Peyer's patch (tissue), 4 donors: ENCODE results near the gene MAPK6. TPM values are rescaled to one million over a fixed set of nuclear protein-coding genes. Genes with fewer than 3 reads are reported as not detected.

Experiments
- DNase-seq, 3 donors: peaks; one replicate each; pipeline ENCODE4 v3.0.0-alpha.2; 2017 to 2019
- H3K27ac ChIP-seq, 4 donors: fragments of 200-600 bp; sonication (generic); one replicate each; pipeline ENCODE4 v1.5.1; 2016 to 2019
- H3K27me3 ChIP-seq, 2 donors: fragments of 200-600 bp; sonication (generic); one replicate each; pipeline ENCODE4 v1.5.1; 2019
- H3K36me3 ChIP-seq, 3 donors: fragments of 200-600 bp; sonication (generic); one replicate each; pipeline ENCODE4 v1.5.1; 2016 to 2019
- H3K4me1 ChIP-seq, 4 donors: fragments of 200-600 bp; sonication (generic); one replicate each; pipeline ENCODE4 v1.5.1; 2016 to 2019
- H3K4me3 ChIP-seq, 4 donors: fragments of 200-600 bp; sonication (generic); 1 replicate in 3 of 4; 2 replicates in 1 of 4; pipeline ENCODE4 v1.5.1; 2016 to 2019; ENCODE audit warnings: mild to moderate bottlenecking in 1 of 4
- H3K9me3 ChIP-seq, 4 donors: fragments of 200-600 bp; sonication (generic); one replicate each; pipeline ENCODE4 v1.5.1; 2016 to 2019; ENCODE audit warnings: mild to moderate bottlenecking in 1 of 4
- POLR2A ChIP-seq, 2 donors: fragments of 450-650 bp; IDR thresholded peaks; one replicate each; pipeline ENCODE4 v1.5.1; 2017; ENCODE audit warnings: antibody characterized with exemption in 2 of 2, mild to moderate bottlenecking in 2 of 2, moderate library complexity in 2 of 2
- total RNA-seq, 4 donors: library from RNA; depleted of rRNA; stranded (reverse); fragments of >200 nt; gene quantifications; one replicate each; pipeline ENCODE4 v1.1.0, GENCODE V29; 2016
- TF ChIP-seq, protein P1 (sequence below), 6 experiments: fragments of 450-650 bp in 4 of 6; fragments of 200-600 bp in 2 of 6; sonication (generic) in 1 of 6; IDR thresholded peaks; one replicate each; pipeline ENCODE4 v1.5.1; 2017 to 2019; ENCODE audit warnings: antibody characterized with exemption in 6 of 6, mild to moderate bottlenecking in 3 of 6, moderate library complexity in 1 of 6

The MAPK6 gene
- total RNA-seq, 4 donors from 2014 or later = 41.3 to 112 (median 72.3) TPM

DNA sequence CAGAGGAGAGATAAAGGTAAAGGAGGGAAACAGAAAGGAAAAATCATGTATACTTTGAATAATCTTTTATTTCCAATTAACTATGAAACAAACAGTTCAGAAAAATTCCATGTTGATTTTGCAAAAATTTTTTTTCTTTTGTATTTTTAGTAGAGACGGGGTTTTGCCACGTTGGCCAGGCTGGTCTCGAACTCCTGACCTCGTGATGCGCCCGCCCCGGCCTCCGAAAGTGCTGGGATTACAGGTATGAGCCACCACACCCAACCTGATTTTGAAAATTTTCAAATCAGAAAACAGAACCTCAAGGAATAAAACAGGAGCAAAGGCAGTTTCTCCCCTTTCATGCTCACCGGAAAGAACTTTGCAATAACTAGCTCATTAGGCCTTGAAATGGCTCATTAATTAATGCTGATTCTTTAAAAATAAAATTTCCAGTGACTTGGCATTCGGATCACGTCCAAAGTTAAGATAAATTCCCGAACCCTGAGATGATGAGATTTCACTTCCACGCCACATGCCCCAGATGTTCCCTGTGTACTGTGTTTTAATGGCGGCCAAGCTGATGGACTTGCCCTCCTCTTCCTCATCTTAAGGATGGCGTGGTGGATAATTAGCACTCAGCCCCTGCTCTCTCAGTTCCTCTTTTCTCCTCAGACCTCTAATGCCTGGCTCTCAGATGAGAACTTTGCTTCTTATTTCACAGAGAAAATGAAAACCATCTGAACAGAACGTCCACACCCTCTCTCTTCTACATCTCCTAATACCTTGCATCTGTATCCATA, 82.7 kb downstream of the MAPK6 start:
- TF ChIP-seq, protein P1, sequence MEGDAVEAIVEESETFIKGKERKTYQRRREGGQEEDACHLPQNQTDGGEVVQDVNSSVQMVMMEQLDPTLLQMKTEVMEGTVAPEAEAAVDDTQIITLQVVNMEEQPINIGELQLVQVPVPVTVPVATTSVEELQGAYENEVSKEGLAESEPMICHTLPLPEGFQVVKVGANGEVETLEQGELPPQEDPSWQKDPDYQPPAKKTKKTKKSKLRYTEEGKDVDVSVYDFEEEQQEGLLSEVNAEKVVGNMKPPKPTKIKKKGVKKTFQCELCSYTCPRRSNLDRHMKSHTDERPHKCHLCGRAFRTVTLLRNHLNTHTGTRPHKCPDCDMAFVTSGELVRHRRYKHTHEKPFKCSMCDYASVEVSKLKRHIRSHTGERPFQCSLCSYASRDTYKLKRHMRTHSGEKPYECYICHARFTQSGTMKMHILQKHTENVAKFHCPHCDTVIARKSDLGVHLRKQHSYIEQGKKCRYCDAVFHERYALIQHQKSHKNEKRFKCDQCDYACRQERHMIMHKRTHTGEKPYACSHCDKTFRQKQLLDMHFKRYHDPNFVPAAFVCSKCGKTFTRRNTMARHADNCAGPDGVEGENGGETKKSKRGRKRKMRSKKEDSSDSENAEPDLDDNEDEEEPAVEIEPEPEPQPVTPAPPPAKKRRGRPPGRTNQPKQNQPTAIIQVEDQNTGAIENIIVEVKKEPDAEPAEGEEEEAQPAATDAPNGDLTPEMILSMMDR (IDR thresholded peaks at IDR 0.05) = no peak
- no peak for TF ChIP-seq POLR2A (IDR thresholded peaks at IDR 0.05)
- DNase-seq = no peak
- Histone ChIP-seq H3K27me3 (no peaks in the 10 kb centered on the region), H3K9me3 (no peaks in the 10 kb centered on the region), H3K36me3 (no peaks in the 10 kb centered on the region), H3K27ac (no peak overlapping the region), H3K4me1 (no peaks in the 10 kb centered on the region), H3K4me3 (no peak overlapping the region)

DNA sequence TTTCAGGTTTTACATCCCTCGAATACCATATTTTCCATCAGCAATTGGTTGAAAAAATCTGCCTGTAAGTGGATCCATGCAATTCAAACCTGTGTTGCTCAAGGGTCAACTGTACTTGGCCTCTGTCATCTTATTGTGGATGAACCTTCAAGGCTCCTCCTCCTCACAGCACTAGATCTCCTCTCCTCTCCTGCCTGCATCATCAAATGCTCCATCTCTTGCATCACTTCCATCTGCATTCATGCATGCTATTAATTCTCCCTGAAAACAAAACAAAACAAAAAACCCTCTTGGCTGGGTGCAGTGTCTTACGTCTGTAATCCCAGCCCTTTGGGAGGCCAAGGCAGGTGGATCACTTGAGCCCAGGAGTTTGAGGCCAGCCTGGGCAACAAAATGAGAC, 83.4 kb downstream of the MAPK6 start:
- no peak for DNase-seq
- H3K27ac ChIP-seq = no peak overlapping the region
- no peaks in the 10 kb centered on the region for H3K9me3 ChIP-seq
- H3K4me3 ChIP-seq = no peak overlapping the region
- H3K27me3 ChIP-seq = no peaks in the 10 kb centered on the region
- H3K4me1 ChIP-seq = no peaks in the 10 kb centered on the region
- TF ChIP-seq, protein P1 (IDR thresholded peaks at IDR 0.05) = no peak
- no peaks in the 10 kb centered on the region for H3K36me3 ChIP-seq

DNA sequence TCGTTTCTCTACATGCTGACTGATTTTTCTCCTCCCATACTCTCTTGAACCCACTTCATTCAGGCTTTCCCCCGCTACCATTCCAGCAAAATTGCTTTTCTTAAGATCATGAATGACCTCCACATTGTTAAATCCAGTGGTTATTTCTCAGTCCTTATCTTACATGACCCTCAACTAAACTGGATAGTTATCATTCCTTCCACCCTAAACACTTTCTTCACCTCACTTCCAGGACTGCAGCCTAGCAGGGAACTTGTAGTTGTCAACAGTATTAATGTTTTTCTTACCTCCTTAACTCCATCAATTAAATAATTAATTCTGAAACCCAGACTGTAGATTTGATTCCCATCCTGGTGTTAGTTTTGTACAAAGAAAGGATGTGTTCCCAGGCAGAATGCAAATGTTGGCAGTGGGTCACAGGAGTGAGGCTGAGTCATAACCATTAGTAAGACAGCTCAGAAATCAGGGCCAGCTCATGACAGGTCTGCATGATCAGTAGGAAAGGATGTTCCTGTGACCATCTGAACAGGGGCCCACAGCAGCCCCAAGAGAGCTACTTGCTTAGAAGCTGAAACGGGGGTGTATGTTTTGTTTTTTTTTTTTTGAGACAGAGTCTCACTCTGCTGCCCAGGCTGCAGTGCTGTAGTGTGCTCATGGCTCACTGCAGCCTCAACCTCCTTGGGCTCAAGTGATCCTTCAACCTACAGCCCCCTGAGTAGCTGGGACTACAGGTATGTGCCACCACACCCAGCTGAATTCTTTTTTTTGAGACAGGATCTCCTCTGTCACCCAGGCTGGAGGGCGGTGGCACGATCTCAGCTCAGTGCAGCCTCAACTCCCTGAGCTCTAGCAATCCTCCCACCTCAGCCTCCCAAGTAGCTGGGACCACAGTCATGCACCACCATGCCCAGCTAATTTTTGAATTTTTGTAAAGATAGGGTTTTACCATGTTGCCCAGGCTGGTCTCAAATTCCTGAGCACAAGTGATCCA, 84.5 kb downstream of the MAPK6 start:
- H3K9me3 ChIP-seq = no peaks in the 10 kb centered on the region
- DNase-seq = peak in 2 of 3 donors; percentile 43 to 75
- no peaks in the 10 kb centered on the region for H3K4me1 ChIP-seq
- no peaks in the 10 kb centered on the region for H3K36me3 ChIP-seq
- H3K4me3 ChIP-seq = no peak overlapping the region
- no peak overlapping the region for H3K27ac ChIP-seq
- no peak for TF ChIP-seq POLR2A (IDR thresholded peaks at IDR 0.05)
- TF ChIP-seq, protein P1 (IDR thresholded peaks at IDR 0.05) = no peak
- no peaks in the 10 kb centered on the region for H3K27me3 ChIP-seq

DNA sequence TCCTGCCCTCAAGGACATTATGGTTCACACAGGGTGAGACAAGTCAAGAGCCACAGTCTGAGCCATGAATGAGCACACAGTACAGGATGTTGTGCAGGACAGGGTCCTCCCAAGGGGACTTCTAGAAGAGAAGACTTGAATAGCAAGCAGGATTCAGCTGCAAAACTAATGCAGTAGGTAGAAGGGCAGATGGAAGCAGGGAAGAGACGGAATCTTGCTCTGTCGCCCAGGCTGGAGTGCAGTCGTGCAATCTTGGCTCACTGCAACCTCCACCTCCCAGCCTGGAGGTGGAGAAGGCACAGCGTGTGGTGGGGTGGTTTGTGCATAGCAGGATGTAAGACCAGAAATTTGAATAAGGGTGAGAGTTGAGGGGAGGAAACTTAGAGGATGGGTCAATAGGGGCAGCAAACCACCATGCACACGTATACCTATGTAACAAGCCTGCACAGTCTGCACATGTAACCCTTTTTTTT, 85.5 kb downstream of the MAPK6 start:
- H3K9me3 ChIP-seq = no peaks in the 10 kb centered on the region
- no peaks in the 10 kb centered on the region for H3K36me3 ChIP-seq
- DNase-seq = peak in 1 of 3 donors; percentile 42
- TF ChIP-seq, protein P1 (IDR thresholded peaks at IDR 0.05) = no peak
- no peak overlapping the region for H3K4me3 ChIP-seq
- H3K4me1 ChIP-seq = no peaks in the 10 kb centered on the region
- H3K27ac ChIP-seq = no peak overlapping the region
- H3K27me3 ChIP-seq = no peaks in the 10 kb centered on the region

DNA sequence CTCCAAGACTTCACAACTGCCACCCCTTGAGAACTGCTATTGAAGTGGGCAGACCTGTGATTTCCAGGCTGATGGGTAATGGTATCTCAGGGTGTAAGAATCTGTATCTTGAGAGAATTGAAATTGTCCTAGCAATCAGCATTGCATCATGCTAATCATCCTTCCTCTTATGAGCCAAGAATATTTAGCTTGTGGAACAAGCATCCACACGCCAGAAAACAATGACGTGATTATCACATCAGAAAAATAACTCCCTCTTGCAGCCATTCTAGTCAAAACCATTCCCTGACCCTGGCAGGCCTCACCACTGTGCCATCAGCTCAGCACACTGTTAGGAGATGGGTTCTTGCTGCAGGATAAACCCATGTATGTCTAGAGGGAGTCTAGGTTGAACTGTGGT, 86.8 kb downstream of the MAPK6 start:
- Histone ChIP-seq H3K4me3 (no peak overlapping the region), H3K36me3 (no peaks in the 10 kb centered on the region), H3K4me1 (no peaks in the 10 kb centered on the region), H3K9me3 (no peaks in the 10 kb centered on the region), H3K27ac (no peak overlapping the region), H3K27me3 (no peaks in the 10 kb centered on the region)
- no peak for TF ChIP-seq POLR2A (IDR thresholded peaks at IDR 0.05)
- TF ChIP-seq, protein P1 (IDR thresholded peaks at IDR 0.05) = no peak
- no peak for DNase-seq
